HG02970 (cell line): Measurements from ENCODE around the gene CYFIP1.

Experiments used
- ATAC-seq: cut with Tn5 transposase; IDR thresholded peaks from one replicate; pipeline ENCODE4 v1.9.1; 2021; ENCODE audit warnings: mild to moderate bottlenecking, moderate library complexity, moderate number of reproducible peaks; ENCODE audit not compliant: unreplicated experiment, low FRiP score

CYFIP1 gene

DNA sequence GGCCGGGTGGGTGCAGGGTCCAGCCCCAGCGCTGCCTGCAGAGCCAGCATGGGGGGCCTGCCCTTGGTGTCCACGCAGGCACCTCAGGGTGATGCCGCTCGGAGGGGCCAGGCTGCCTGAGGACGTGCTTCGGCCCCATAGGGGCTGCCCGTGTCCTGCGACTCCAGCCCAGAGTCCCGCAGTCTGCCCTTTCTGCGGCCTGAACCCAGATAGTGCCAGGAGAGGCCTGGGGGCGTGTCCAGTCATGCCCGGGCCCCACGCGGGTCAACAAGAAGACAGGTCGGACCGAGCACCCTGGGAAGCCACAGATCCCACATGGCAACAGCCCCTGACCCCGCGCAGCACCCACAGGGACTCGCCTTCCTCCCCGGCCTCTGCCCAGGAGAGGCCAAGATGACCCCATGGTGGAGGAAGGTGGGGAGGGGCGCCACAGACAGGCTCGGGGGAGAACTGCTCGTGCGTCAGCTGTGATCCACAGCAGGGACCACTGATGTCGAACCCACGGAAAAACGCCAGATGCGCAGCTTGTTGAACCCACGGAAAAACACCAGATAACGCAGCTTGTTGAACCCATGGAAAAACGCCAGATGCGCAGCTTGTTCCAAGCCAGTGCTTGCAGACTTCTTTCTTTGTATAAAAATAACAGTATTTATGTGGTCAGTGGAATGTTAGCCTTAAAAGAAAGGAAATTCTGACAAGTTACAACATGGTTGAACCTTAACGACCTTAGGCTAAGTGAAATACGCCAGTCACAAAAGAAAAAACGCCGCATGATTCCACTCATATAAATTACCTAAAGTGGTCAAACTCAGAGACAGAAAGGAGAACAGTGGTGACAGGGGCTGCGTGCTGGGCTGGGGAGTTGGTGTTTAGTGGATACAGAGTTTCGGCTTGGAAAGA, 28.5 kb downstream of the CYFIP1 start:
- no peak for ATAC-seq

DNA sequence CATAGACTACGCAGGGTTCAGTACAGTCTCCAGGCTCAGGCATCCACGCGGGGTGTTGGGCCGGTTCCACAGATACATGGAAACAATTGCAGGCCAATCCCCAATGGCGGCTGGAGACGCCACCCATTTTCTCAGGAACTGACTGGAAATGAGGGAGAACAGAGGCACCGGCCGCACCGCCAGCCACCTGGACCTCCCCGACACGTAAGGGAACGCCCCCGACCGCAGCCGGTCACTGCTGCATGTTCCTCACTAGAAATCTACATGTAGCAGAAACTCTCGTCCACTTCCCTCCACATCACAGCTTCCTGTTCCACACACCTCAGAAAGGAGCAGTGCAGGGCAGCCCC, 29.2 kb downstream of the CYFIP1 start:
- ATAC-seq: no peak

DNA sequence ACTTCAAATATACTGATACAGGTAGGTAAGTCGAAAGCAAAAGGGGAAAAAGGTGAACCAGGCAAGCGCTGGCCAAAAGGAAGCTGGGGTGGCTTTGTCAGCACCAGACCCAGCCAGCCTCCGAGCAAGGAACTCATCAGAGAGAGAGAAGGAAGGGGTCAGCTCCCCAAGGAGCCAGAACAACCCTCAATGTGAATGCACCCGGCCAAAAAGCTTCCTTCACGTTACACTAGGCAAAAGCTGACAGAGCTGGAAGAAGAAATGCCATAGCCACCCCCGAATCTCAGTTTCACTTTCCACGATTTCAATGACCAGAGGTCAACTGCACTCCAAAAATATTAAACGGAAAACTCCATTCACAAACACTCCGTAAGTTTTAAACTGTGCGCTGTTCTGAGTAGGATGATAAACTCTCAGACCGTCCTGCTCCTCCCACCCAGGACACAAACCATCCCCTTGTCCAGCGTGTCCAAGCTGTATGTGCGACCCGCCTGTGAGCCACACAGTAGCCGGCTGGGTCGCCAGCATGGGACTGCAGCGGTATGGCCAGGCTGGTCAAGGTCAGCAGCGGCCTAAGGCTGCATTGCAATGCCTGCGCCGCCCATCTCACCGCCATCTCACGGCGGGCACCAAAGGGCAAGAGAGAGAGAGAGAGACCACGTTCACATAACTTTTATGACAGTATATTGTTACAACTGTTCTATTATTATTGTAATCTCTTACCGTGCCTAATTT, 29.7 kb downstream of the CYFIP1 start:
- ATAC-seq: no peak

DNA sequence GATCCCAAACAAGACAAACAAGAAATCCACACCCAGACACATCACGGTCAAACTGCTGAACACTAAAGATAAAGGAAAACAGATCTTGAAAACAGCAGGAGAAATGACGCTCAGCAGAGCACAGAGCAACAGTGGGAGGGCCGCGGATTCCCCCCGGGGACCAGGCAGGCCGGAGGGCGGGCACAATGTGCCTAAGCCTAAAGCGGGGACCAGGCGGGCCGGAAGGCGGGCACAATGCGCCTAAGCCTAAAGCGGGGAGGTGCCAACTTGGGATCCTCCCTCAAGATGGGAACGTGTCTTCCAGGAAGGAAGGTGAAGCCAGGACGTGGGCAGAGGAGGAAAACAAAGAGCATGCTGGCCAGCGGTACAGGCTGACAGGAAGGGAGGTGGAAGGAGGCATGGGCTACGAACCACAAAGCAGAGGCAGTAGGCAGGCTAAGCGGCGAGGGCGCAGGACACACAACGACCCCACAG, 31.1 kb downstream of the CYFIP1 start:
- peak; percentile 70 for ATAC-seq

DNA sequence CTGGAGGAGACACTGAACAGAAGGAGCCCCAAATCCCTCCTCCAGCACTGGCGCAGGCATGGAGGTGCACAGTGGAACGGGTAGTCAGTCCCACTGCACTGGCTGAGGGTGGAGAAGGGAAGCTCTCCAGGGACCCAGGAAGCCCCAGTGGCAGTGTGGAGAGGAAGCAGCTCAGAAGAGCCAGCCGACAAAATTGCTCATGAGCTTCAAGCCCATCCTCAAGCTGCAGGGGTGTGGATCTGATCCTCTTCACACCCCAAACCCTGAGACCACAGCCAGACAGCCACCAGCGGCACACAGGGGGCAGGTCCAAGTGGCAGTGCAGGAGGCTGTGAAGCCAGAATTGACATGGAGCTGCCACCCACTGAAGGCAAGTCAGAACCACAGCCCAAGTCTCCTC, 32.1 kb downstream of the CYFIP1 start:
- no peak for ATAC-seq

DNA sequence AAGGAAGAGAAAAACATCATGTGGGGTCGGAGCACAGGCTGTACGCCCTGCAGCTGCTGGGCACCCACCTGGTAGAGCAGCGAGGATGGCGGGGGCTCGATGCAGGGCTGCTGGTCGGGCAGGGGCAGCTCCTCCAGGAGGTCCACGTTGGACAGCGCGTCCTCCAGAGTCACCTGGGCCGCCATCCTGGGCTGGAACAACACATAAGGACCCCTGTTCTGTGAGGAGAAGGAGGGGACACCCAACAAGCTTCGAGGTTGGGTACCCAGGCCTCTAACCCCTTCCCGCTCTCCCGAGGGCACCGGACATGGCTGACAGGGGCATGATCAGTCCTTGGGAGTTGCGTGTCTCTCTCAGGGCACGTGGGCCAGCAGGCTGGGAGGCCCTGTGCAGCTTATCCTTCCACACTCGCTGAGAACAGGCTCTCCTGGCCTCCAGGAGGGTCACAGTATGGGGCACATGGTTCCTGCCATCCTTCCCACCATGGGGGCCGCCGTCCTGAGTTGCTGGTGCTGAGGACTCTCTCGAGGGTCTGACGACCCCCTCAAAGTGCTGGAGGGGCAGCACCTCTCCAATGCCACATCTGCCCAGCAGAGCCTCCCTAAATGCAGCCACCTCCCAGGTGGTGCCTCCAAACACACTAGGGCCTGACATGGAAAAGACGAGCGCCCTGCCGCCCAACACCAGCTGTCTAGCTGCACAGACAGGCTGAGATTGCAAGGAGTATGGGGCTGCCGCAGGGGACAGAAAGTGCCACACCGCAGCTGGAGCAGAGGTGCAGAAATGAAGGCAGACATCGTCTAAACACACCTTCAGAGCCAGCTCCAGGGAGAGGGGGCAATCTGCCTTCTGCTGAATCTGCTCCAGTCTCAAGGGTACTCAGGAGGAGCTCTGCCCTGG, 32.8 kb downstream of the CYFIP1 start:
- no peak for ATAC-seq

DNA sequence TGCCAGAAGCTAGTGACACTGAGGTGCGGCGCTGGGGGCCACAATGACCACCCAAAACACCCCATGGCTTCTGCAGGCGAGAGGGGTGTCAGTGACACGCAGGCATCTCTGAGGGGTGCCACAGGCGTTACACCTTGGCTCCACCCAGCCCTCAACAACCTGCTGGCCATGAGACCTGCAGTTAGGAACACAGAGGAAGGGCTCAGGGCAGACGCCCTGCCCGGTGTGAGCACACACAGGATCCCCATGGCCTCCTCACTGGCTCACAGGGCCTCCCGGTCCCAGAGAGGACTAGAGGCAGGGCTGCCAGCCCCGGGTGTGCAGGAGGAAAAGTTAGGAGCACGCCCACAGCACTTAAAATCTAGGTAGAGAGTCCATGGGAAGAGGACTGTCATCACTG, 35.1 kb downstream of the CYFIP1 start:
- no peak for ATAC-seq

DNA sequence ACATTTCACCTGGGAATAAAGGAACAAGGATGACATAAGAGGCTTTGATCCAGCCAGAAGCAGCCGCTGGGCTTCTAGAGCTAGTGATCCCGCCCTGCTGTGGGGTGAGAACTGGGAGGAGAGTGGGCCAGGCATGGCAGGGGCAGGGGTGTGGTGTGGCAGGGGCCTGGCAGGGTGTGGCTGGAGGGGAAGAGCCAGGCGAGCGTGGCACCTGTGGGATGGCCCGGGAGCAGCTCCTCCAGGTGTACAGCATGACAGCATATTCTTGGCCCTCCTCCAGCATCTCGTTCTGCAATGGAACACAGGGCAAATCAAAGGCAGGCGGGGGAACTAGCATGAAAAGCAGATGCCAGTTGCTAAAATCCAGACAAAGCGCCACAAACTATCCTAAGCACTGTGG, 35.5 kb downstream of the CYFIP1 start:
- ATAC-seq: no peak

DNA sequence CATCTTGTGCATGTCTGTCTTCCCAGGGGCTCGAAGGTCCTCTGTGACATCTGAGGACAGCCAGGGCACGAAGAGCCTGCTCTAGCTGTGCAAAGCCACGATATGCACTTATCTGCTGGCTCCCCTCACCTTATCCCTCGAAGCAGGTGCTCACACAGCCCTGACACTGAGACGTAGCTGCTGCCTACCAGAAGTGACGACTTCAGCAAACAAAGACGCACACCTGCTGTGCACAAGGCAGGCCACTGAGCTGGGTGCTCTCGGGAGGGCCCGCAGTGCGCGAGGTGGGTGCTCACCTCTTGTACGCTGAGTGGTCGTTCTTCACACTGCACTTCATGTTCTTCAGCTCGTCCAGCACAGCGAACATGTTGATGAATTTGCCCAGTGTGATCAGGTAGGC, 37.3 kb downstream of the CYFIP1 start:
- no peak for ATAC-seq

DNA sequence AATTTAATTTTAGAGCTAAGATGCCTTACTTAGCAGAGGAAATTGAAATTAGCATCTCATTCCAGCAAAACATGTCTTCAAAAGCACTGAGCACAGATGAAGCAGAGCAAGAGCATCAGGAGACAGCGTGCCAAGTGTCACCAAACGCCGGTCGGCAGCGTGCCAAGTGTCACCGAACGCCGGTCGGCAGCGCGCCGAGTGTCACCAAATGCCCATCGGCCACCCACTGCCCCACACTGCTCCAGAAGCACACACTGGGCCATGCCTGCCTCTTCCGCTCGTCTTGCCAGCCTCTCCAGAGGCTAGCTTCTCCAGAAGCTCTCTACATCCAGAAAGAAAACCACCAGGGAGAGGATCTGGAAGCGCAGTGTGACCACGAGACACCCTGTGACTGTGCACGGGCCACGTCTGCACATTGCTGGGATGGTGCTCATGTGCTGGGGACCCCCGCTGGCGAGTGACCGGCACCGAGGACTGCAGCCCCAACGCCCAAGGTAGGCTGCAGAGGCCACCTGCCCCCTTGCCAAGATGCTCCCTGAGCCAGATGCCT, 37.8 kb downstream of the CYFIP1 start:
- ATAC-seq: no peak

DNA sequence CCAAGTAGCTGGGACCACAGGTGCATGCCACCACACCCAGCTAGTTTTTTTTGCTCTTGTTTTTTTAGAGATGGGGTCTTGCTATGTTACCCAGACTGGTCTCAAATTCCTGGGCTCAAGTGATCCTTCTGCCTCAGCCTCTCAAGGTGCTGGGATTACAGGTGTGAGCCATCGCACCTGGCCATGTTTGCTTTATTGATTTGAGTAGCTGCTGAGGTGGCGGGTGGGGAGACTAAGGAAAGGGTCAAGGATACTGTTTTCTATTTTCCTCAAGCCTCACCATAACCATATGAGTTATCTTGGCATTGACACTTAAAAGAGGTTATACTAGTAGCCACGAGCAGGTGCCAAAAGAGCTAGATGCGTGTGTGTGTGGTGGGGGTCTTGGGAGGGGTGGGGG, 39.0 kb downstream of the CYFIP1 start:
- ATAC-seq: no peak

DNA sequence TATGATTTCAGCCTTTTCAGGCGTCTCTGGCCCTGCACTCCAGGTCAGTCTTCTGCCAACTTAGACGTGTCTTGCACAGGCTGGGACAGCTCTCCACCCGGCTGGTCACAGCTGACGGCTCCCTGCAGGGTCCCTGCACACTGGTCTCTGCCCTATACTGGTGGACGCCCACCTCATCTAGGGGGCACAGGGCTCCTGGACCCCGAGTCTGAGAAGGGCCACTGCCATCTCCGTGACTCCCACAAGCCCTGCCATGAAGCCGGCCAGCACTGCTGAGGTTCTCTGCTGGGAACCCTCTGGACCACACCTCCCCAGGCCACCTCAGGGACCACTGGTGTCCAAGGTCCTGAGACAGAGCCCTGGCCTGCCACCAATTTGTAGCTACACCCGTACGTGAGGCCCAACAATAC, 40.5 kb downstream of the CYFIP1 start:
- no peak for ATAC-seq

DNA sequence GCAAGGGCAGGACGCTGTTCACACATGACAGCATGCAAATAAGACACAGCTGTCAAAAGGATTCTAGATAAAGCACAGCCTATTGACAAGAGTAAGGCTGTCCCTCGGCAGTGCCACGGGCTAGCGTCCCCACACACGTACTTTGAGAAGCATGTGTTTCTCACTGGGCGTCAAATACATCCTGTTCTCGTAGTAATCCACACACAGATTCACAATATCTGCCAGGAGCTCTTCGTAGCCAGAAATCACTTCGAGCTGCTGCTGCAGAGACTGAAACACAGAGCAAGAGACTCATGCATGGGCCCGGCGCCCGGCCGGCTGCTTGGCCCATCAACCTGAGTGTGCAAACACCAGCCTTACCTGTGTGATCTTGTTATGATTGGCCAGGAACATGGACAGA, 41.1 kb downstream of the CYFIP1 start:
- no peak for ATAC-seq

DNA sequence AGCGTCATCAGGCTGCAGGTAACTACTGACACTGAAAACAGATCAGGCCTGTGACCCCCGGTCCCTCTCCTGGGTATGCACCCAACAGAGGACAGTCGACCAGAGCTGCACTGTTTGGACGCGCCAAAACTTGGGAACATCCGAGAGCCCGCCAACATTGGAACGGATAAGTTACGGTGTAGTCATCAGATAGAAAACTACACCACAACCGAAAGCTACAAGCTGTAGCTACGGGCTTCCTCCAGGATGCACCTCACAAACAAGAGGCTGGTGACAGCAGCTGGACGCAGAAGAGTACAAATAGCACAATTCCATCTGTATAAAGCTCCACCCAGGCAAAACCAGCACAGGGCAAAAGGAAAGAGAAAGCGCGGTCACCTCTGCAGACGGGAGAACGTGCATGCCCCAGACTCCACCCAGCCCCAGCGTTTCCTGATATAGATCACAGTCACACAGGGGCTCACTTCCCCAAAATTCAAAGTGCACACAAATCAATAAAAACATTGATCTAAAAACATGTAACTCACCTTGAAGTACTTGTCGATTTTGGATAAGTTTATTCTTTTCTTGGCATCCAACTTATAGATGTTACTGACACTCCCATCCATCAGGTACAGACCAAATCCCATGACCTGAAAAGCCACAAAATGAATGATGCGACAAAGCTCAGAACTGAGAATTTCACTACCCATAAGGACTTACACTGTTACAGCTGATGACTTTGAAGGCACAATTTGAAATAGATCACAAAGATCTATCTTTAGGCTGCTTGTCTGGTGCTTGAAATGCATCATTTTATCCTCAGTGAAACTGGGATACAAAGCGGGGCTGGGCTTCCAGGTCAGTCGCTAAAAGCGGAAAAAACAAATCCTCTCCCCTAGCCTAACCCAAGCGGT, 43.3 kb downstream of the CYFIP1 start:
- no peak for ATAC-seq

DNA sequence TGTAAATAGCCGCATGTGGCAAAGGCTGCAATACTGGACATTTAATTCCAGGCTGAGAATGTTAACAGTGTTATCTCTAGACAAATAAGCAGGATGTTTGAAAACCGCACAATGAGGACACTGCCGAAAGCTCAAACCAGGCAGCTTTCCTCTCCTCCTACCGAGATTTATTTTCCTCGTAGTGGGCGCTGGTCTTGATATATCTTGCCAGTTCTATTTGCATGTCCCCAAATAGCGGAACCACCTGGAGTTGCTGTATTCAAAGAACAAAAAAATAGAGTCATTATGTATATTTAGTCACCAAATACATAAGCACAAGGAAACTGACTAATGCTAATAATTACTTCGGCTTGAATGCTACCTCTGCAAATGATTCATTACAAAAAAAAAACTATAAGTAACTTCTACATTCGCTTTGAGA, 46.5 kb downstream of the CYFIP1 start:
- ATAC-seq: no peak

DNA sequence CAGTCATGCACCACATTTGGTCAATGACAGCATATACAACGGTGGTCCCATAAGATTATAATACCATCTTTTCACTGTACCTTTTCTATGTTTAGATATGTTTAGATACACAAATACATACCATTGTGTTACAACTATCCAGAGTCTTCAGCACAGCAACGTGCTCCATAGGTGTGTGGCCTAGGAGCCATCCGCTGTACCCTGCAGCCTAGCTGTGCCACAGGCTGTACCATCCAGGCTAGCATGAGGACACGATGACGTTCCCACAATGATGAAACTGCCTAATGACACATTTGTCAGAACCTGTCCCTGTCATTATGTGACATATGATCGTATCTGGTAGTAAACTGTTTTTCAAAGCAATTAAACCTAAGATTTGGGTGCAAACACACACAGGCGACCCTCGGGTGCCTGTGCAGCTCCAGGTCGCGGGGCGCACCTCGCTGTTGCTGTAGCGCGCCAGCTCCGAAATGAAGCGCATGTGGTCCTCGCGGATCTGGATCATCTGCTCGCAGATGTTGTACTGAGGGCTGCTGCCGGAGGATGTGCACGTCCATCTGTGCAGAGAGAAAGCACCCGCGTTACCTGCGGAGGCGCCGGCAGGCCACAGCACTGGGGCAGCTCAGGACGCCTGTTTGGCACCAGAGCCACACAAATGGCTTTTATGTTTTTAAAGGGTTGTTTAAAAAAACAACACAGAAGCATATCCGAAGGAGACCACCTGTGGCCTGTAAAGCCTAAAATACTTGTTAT, 48.2 kb downstream of the CYFIP1 start:
- ATAC-seq: no peak

DNA sequence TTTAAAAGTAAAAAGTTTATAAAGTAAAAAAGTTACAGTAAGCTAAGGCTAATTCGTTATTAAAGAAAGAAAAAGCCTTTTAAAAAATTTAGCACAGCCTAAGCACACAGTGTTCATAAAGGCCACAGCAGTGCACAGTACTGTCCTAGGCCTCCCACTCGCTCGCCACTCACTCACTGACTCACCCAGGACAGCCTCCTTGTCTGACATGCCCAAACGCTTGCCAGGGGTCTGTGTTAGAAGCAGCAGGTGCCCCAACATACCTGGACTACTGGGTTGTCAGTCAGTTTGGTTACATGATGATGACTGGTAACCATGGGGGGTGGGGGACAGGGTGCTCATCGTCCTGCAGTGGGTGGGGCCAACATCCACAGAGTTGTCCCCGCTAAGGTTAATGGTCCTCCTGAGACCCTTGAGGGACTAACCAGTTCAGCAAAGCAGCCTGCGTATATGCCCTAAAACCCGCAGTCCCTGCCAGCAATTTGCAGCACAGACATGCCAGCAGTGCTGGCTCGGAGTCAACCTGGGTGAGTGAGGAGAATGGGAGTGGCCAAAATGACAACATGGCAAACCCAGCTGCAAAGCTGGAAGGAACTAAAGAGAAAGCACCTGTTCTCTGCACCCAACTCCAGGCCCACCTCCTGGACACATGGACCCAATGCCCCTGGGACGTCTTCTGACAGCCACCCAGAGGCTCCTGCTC, 49.2 kb downstream of the CYFIP1 start:
- no peak for ATAC-seq

DNA sequence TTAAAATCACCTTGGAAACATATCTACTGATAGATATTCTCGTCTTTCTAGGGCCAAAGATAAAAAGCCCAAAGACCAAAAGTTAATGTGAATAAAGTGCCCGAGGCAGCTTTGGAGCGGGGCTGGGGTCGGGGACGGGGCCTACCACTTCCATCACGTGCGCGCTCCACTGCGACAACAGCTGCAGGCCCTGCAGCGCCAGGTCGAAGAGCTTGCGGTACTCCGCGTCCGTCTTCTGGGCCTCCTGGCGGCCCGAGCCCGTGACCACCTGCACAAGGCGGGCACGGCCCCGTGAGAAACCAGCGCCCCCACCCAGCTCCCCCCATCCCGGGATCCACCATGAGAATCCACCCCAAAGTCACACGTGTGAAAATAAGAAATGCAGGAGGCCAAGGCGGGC, 52.4 kb downstream of the CYFIP1 start:
- no peak for ATAC-seq
